Activated T-cell treated with anti-CD3 and anti-CD28 coated beads, Interleukin-2, amount 50 U/mL, for 24 hours (primary cell): ENCODE data around the gene HS2ST1.

Experiments used
- DNase-seq: peaks from one replicate; pipeline ENCODE4 v3.0.0-alpha.2; 2020
- H3K27ac Mint-ChIP-seq: 2 replicates; pipeline ENCODE4 v1.8.0; 2020; ENCODE audit warnings: mild to moderate bottlenecking, mixed read lengths
- H3K27me3 Mint-ChIP-seq: 2 replicates; pipeline ENCODE4 v1.8.0; 2020; ENCODE audit warnings: mixed read lengths
- H3K36me3 Mint-ChIP-seq: 2 replicates; pipeline ENCODE4 v1.8.0; 2020; ENCODE audit warnings: low read depth, mixed read lengths
- H3K4me1 Mint-ChIP-seq: 2 replicates; pipeline ENCODE4 v1.8.0; 2020; ENCODE audit warnings: low read depth, mixed read lengths
- H3K4me3 Mint-ChIP-seq: 2 replicates; pipeline ENCODE4 v1.8.0; 2020; ENCODE audit warnings: mild to moderate bottlenecking, moderate library complexity, mixed read lengths
- H3K9me3 Mint-ChIP-seq: 2 replicates; pipeline ENCODE4 v1.8.0; 2020; ENCODE audit warnings: mixed read lengths

HS2ST1 gene

DNA sequence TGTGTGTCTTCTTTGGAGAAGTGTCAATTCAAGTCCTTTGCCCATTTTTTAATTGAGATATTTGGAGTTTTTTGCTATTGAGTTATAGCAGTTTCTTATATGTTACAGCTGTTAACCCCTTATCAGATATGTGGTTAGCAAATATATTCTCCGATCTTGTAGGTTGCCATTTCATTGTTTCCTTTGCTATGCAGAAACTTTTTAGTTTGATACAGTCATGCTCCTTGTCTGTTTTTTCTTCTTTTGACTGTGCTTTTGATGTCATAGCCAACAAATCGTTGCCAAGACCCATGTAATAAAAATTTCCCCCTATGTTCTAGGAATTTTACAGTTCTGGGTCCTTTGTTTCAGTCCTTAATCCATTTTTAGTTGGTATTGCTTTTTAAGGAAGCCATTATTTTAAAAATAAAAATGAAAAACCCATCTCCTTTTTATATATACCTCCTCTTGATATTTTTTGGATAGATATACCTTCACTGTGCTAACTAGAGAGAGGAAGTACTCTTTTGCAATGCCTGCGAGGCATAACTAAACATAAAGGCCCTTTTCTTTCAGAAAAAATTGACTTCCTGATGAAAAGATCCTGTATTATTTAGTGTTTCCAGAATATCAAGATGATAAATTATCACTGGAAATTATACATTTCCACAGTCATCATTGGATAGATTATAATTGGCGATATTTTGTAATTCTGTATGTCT is 127.8 kb downstream of the HS2ST1 start:
- no peaks in the 10 kb centered on the region for H3K27me3 Mint-ChIP-seq
- H3K27ac Mint-ChIP-seq = peak overlapping the region; percentile 67
- H3K9me3 Mint-ChIP-seq = peaks cover 4% of the 10 kb centered on the region
- peaks cover 8% of the 10 kb centered on the region for H3K36me3 Mint-ChIP-seq
- no peak for DNase-seq
- no peak overlapping the region for H3K4me3 Mint-ChIP-seq
- peaks cover 47% of the 10 kb centered on the region for H3K4me1 Mint-ChIP-seq

- Mint-ChIP-seq H3K9me3 (peaks cover 8% of the 10 kb centered on the region), H3K27ac (peak overlapping the region; percentile 83), H3K4me1 (peaks cover 48% of the 10 kb centered on the region), H3K36me3 (peaks cover 18% of the 10 kb centered on the region), H3K4me3 (no peak overlapping the region), H3K27me3 (no peaks in the 10 kb centered on the region)
- no peak for DNase-seq
Observed at GRCh38 chr1:87044424-87044823, 130.0 kb downstream of the HS2ST1 start.

DNA sequence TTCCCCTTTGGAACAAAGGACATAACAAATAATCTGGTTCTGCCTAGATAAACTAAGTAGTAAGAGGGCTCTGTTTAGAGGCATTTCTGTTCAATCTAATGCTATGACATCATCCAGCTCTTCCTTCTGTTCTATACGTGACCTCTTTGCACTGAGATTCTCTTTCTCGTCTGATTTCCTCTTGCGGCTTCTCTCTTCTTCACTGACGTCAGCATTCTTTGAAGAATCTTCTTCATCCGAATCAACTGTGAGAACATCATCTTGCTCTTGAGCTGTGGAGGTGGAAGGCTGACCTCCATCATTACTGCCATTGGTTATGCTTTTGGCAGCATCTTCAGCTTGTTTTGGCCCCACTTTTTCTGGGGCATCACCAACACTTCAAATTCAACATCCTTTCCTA is 130.4 kb downstream of the HS2ST1 start:
- Mint-ChIP-seq H3K27me3 (no peaks in the 10 kb centered on the region), H3K9me3 (peaks cover 8% of the 10 kb centered on the region), H3K4me3 (peak overlapping the region; percentile 10), H3K4me1 (peaks cover 52% of the 10 kb centered on the region), H3K36me3 (peaks cover 18% of the 10 kb centered on the region), H3K27ac (peak overlapping the region; percentile 83)
- DNase-seq = no peak

GRCh38 chr1:87045761-87046304 is 131.4 kb downstream of the HS2ST1 start:
- DNase-seq = peak; percentile 38
- peaks cover 8% of the 10 kb centered on the region for H3K9me3 Mint-ChIP-seq
- no peaks in the 10 kb centered on the region for H3K27me3 Mint-ChIP-seq
- H3K27ac Mint-ChIP-seq = peak overlapping the region; percentile 83
- H3K36me3 Mint-ChIP-seq = peaks cover 18% of the 10 kb centered on the region
- H3K4me3 Mint-ChIP-seq = peak overlapping the region; percentile 45
- H3K4me1 Mint-ChIP-seq = peaks cover 56% of the 10 kb centered on the region

DNA sequence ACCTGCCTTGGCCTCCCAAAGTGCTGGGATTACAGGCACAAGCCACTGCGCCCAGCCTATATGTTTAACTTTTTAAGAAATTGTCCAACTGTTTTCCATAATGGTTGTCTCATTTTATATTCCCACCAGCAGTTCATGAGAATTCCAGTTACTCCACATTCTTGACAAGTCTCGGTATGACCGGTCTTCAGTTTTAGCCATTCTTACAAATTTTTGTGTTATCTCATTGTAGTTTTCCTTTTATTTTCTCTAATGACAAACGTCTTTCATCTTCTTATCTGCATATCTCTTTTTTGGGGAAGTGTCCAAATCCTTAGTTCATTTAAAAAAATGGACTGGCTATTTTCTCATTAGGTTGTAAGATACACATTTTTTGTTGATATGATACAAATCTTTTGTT is 132.5 kb downstream of the HS2ST1 start:
- no peak overlapping the region for H3K27ac Mint-ChIP-seq
- no peaks in the 10 kb centered on the region for H3K27me3 Mint-ChIP-seq
- DNase-seq = no peak
- peaks cover 18% of the 10 kb centered on the region for H3K36me3 Mint-ChIP-seq
- peaks cover 8% of the 10 kb centered on the region for H3K9me3 Mint-ChIP-seq
- no peak overlapping the region for H3K4me3 Mint-ChIP-seq
- peaks cover 49% of the 10 kb centered on the region for H3K4me1 Mint-ChIP-seq

- H3K27ac Mint-ChIP-seq = no peak overlapping the region
- no peak overlapping the region for H3K4me3 Mint-ChIP-seq
- H3K27me3 Mint-ChIP-seq = no peaks in the 10 kb centered on the region
- peaks cover 8% of the 10 kb centered on the region for H3K9me3 Mint-ChIP-seq
- peaks cover 39% of the 10 kb centered on the region for H3K4me1 Mint-ChIP-seq
- no peak for DNase-seq
- peaks cover 18% of the 10 kb centered on the region for H3K36me3 Mint-ChIP-seq
Observed at GRCh38 chr1:87048237-87048636, 133.8 kb downstream of the HS2ST1 start.

DNA sequence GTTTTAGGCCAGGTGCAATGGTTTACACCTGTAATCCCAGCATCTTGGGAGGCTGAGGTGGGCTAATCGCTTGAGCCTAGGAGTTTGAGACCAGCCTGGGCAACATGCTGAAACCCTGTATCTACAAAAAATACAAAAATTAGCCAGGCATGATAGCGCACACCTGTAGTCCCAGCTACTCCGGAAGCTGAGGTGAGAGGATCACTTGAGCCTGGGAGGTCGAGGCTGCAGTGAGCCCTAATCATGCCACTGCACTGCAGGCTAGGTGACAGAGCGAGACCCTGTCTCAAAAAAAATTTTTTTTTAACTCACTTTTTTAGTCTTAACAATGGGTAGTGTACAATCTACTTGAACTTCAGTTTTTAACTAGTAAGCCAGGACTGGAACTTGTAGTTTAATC is 137.5 kb downstream of the HS2ST1 start:
- H3K27me3 Mint-ChIP-seq = no peaks in the 10 kb centered on the region
- H3K27ac Mint-ChIP-seq = no peak overlapping the region
- H3K9me3 Mint-ChIP-seq = peaks cover 6% of the 10 kb centered on the region
- peaks cover 13% of the 10 kb centered on the region for H3K36me3 Mint-ChIP-seq
- H3K4me3 Mint-ChIP-seq = no peak overlapping the region
- peaks cover 14% of the 10 kb centered on the region for H3K4me1 Mint-ChIP-seq
- no peak for DNase-seq

GRCh38 chr1:87052400-87052799 is 138.0 kb downstream of the HS2ST1 start:
- no peak overlapping the region for H3K4me3 Mint-ChIP-seq
- DNase-seq = no peak
- no peaks in the 10 kb centered on the region for H3K27me3 Mint-ChIP-seq
- peaks cover 16% of the 10 kb centered on the region for H3K4me1 Mint-ChIP-seq
- H3K36me3 Mint-ChIP-seq = peaks cover 9% of the 10 kb centered on the region
- H3K27ac Mint-ChIP-seq = no peak overlapping the region
- peaks cover 3% of the 10 kb centered on the region for H3K9me3 Mint-ChIP-seq

DNA sequence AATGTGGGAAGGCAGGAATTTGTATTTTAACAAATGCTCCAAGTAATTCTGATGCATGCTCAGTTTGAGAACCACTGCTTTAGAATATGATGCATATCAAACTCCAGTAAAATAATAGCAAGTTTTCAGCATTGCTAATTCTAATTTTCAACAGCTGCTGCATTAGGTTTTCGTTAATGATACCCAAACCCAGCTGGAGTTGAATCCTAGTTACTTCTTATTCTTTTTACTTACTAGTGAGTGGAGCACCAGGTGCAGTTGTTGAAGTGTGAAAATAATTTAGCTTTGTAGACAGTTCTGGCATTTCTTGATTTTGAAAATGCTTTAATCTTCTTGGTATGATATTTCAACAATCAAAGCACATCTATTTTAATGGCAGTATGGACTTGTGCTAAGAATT is 138.5 kb downstream of the HS2ST1 start:
- Mint-ChIP-seq H3K4me3 (no peak overlapping the region), H3K4me1 (peaks cover 18% of the 10 kb centered on the region), H3K36me3 (peaks cover 5% of the 10 kb centered on the region), H3K27ac (no peak overlapping the region), H3K9me3 (peaks cover 3% of the 10 kb centered on the region), H3K27me3 (no peaks in the 10 kb centered on the region)
- DNase-seq = no peak

DNA sequence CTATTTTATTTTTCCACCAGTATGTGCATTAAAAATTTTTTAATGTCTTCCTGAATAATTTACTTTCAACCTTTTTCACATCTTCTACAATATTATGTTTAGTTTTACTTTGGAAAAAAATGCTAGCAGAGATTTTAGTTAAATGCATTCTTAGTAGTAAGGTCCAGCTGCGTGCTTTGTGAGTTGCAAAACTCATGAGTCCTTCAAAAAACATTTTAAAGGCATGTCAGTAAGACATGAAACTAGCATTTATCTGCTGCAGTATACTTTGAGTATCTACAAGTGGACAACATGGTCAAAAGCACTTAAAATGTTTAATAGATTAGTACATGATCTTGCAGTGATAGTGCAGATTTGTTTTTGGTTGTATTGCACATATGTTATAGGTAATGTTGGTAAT is 139.0 kb downstream of the HS2ST1 start:
- H3K4me1 Mint-ChIP-seq = peaks cover 23% of the 10 kb centered on the region
- no peak overlapping the region for H3K27ac Mint-ChIP-seq
- no peaks in the 10 kb centered on the region for H3K27me3 Mint-ChIP-seq
- H3K36me3 Mint-ChIP-seq = peaks cover 1% of the 10 kb centered on the region
- no peak for DNase-seq
- H3K9me3 Mint-ChIP-seq = no peaks in the 10 kb centered on the region
- H3K4me3 Mint-ChIP-seq = no peak overlapping the region

GRCh38 chr1:87056974-87057373 is 142.5 kb downstream of the HS2ST1 start:
- Mint-ChIP-seq H3K4me1 (peaks cover 26% of the 10 kb centered on the region), H3K9me3 (no peaks in the 10 kb centered on the region), H3K36me3 (no peaks in the 10 kb centered on the region), H3K27me3 (no peaks in the 10 kb centered on the region), H3K4me3 (no peak overlapping the region), H3K27ac (no peak overlapping the region)
- DNase-seq = no peak

DNA sequence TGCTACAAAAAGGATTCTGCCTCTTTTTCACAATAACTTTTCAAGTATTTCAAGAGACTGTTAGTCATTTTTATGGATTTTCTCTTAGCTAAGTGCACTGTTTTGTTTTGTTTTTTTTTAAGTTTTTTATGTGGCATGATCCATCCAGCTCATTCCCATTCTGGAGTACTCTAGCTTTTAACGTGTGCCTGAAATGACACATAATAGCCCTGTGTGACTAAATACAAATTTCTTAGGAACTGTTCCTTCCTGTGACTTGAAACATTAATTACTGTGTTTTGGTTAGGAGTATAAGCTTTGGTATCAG is 143.9 kb downstream of the HS2ST1 start:
- Mint-ChIP-seq H3K4me1 (peaks cover 36% of the 10 kb centered on the region), H3K36me3 (peaks cover 5% of the 10 kb centered on the region), H3K9me3 (peaks cover 5% of the 10 kb centered on the region), H3K27me3 (no peaks in the 10 kb centered on the region), H3K27ac (no peak overlapping the region), H3K4me3 (no peak overlapping the region)
- DNase-seq = no peak

GRCh38 chr1:87061742-87062156 is 147.3 kb downstream of the HS2ST1 start:
- Mint-ChIP-seq H3K4me1 (peaks cover 48% of the 10 kb centered on the region), H3K27ac (peak overlapping the region; percentile 68), H3K27me3 (no peaks in the 10 kb centered on the region), H3K36me3 (peaks cover 13% of the 10 kb centered on the region), H3K9me3 (peaks cover 7% of the 10 kb centered on the region), H3K4me3 (no peak overlapping the region)
- no peak for DNase-seq

GRCh38 chr1:87062687-87063086 is 148.3 kb downstream of the HS2ST1 start:
- H3K4me3 Mint-ChIP-seq = no peak overlapping the region
- peaks cover 48% of the 10 kb centered on the region for H3K4me1 Mint-ChIP-seq
- DNase-seq = no peak
- H3K9me3 Mint-ChIP-seq = peaks cover 7% of the 10 kb centered on the region
- peaks cover 14% of the 10 kb centered on the region for H3K36me3 Mint-ChIP-seq
- H3K27me3 Mint-ChIP-seq = no peaks in the 10 kb centered on the region
- H3K27ac Mint-ChIP-seq = no peak overlapping the region

GRCh38 chr1:87064309-87064708 is 149.9 kb downstream of the HS2ST1 start:
- DNase-seq = no peak
- no peak overlapping the region for H3K4me3 Mint-ChIP-seq
- peaks cover 14% of the 10 kb centered on the region for H3K36me3 Mint-ChIP-seq
- no peaks in the 10 kb centered on the region for H3K27me3 Mint-ChIP-seq
- H3K4me1 Mint-ChIP-seq = peaks cover 39% of the 10 kb centered on the region
- no peak overlapping the region for H3K27ac Mint-ChIP-seq
- H3K9me3 Mint-ChIP-seq = peaks cover 7% of the 10 kb centered on the region
